ENCODE measurements around the gene OFD1. TPM values are rescaled to one million over a fixed set of nuclear protein-coding genes. Genes with fewer than 3 reads are reported as not detected.

OFD1 gene
- total and polyA plus RNA-seq, 2 donors (not counting 3 experiments of a cell fraction or from before 2014, with no cell fraction given): 4.7 to 12.0 TPM

GRCh38 chrX:13816176-13816575, 81.6 kb downstream of the OFD1 start:
- dilution Hi-C loops (cut with MboI; ENCODE audit: extremely low pct_ligation_motif_present, low sequenced_read_pairs): no loop called here
- POLR2A ChIA-PET: no interaction called here

GRCh38 chrX:13816643-13817627, 82.4 kb downstream of the OFD1 start, which contains the start of gene GPM6B:
GPM6B (minus strand) TSS chrX:13817093; CDS start chrX:13816904, 189 bp downstream.
- no peak for TF ChIP-seq EZH2 (IDR thresholded peaks at IDR 0.05; ENCODE audit: borderline replicate concordance, low read depth, low read length, severe bottlenecking)
- no peak for TF ChIP-seq JUN (IDR thresholded peaks at IDR 0.05; ENCODE audit: borderline replicate concordance, insufficient read depth, insufficient read length, low read depth)
- TF ChIP-seq MAX (IDR thresholded peaks at IDR 0.05; ENCODE audit: insufficient read depth, insufficient read length): no peak
- no peak for TF ChIP-seq FOS (IDR thresholded peaks at IDR 0.05; ENCODE audit: borderline replicate concordance, insufficient read depth, low read length)
- TF ChIP-seq CTCF (IDR thresholded peaks at IDR 0.05; ENCODE audit: extremely low read depth in 1 of 2, insufficient read depth in 1 of 2, low read depth in 1 of 2, low read length in 2 of 2): no peak
- TF ChIP-seq POLR2A (IDR thresholded peaks at IDR 0.05; ENCODE audit: low read depth, low read length): no peak
- no peak for TF ChIP-seq GATA2 (IDR thresholded peaks at IDR 0.05; ENCODE audit: insufficient read depth, insufficient read length, low read depth, low read length)
- no peak for TF ChIP-seq POLR2AphosphoS5 (IDR thresholded peaks at IDR 0.05; ENCODE audit: insufficient read depth, low read depth, low read length)
- no peak for TF ChIP-seq MYC (IDR thresholded peaks at IDR 0.05; ENCODE audit: low read depth, low read length)
- H4K20me1 ChIP-seq (replicated peaks; ENCODE audit: control insufficient read depth, extremely low read depth, insufficient read depth, low read length): no peaks in the 10 kb centered on the region
- ChIA-PET POLR2A (no interaction called here), CTCF (no interaction called here)
- H3K4me1 ChIP-seq (ENCODE audit: control insufficient read depth, extremely low read depth, insufficient read depth, low read length): no peaks in the 10 kb centered on the region
- H3K79me2 ChIP-seq (ENCODE audit: control insufficient read depth, insufficient read depth, low read length): no peaks in the 10 kb centered on the region
- dilution Hi-C loops (cut with MboI; ENCODE audit: extremely low pct_ligation_motif_present, low sequenced_read_pairs): no loop called here
- intact Hi-C loops (cut with micrococcal nuclease): no loop called here
- H2AFZ ChIP-seq (ENCODE audit: low read depth, low read length): no peak within 1 kb of the TSS
- FAIRE-seq: no peak
- BruUV-seq (replicated peaks): no TSS peak
- H3K27me3 ChIP-seq (ENCODE audit: control insufficient read depth in 2 of 2, insufficient read depth in 2 of 2, low read length in 2 of 2): no peaks in the 10 kb centered on the region
- no peaks in the 10 kb centered on the region for H3K36me3 ChIP-seq (ENCODE audit: control insufficient read depth in 2 of 2, extremely low read depth in 1 of 2, insufficient read depth in 2 of 2, low read length in 2 of 2)
- no peak for DNase-seq (ENCODE audit: low read depth, low spot score)
- H3K9me3 ChIP-seq (replicated peaks; ENCODE audit: control insufficient read depth, insufficient read depth, low read length): no peaks in the 10 kb centered on the region
- no peak within 1 kb of the TSS for H3K27ac ChIP-seq (ENCODE audit: insufficient read depth, low read depth, low read length)
- H3K9ac ChIP-seq (replicated peaks; ENCODE audit: extremely low read depth, insufficient read depth, low read length): no peak within 1 kb of the TSS
- no peak within 1 kb of the TSS for H3K4me2 ChIP-seq (ENCODE audit: insufficient read depth, low read length)
- H3K9me1 ChIP-seq (replicated peaks; ENCODE audit: control insufficient read depth, extremely low read depth, insufficient read depth, low read length): no peaks in the 10 kb centered on the region
- no peak within 1 kb of the TSS for H3K4me3 ChIP-seq (replicated peaks in 1 of 3; ENCODE audit: insufficient read depth in 1 of 3, low read depth in 1 of 3, low read length in 3 of 3)

More at GRCh38 chrX:13816176-13816575, 81.6 kb downstream of the OFD1 start:
- H3K27me3 ChIP-seq (ENCODE audit: control insufficient read depth in 2 of 2, insufficient read depth in 2 of 2, low read length in 2 of 2): no peaks in the 10 kb centered on the region
- intact Hi-C loops (cut with micrococcal nuclease): no loop called here
- no peaks in the 10 kb centered on the region for H3K9me3 ChIP-seq (replicated peaks; ENCODE audit: control insufficient read depth, insufficient read depth, low read length)
- H2AFZ ChIP-seq (ENCODE audit: low read depth, low read length): no peak overlapping the region
- CTCF ChIA-PET: no interaction called here
- H3K36me3 ChIP-seq (ENCODE audit: control insufficient read depth in 2 of 2, extremely low read depth in 1 of 2, insufficient read depth in 2 of 2, low read length in 2 of 2): no peaks in the 10 kb centered on the region
- H3K4me3 ChIP-seq (replicated peaks in 1 of 3; ENCODE audit: insufficient read depth in 1 of 3, low read depth in 1 of 3, low read length in 3 of 3): no peak overlapping the region
- no peak for FAIRE-seq
- no peak overlapping the region for H3K9ac ChIP-seq (replicated peaks; ENCODE audit: extremely low read depth, insufficient read depth, low read length)
- no peak overlapping the region for H3K4me2 ChIP-seq (ENCODE audit: insufficient read depth, low read length)
- no peak for TF ChIP-seq POLR2A (IDR thresholded peaks at IDR 0.05; ENCODE audit: low read depth, low read length)
- TF ChIP-seq EZH2 (IDR thresholded peaks at IDR 0.05; ENCODE audit: borderline replicate concordance, low read depth, low read length, severe bottlenecking): no peak
- BruUV-seq (replicated peaks): no TSS peak
- no peaks in the 10 kb centered on the region for H4K20me1 ChIP-seq (replicated peaks; ENCODE audit: control insufficient read depth, extremely low read depth, insufficient read depth, low read length)
- no peak overlapping the region for H3K27ac ChIP-seq (ENCODE audit: insufficient read depth, low read depth, low read length)
- no peaks in the 10 kb centered on the region for H3K9me1 ChIP-seq (replicated peaks; ENCODE audit: control insufficient read depth, extremely low read depth, insufficient read depth, low read length)
- H3K4me1 ChIP-seq (ENCODE audit: control insufficient read depth, extremely low read depth, insufficient read depth, low read length): no peaks in the 10 kb centered on the region
- H3K79me2 ChIP-seq (ENCODE audit: control insufficient read depth, insufficient read depth, low read length): no peaks in the 10 kb centered on the region
- DNase-seq (ENCODE audit: low read depth, low spot score): no peak
